H9 (cell line): ENCODE results near the gene SETD1A. TPM values are rescaled to one million over a fixed set of nuclear protein-coding genes. Genes with fewer than 3 reads are reported as not detected.

Source experiments
- DNase-seq: peaks from one replicate; pipeline ENCODE4 v3.0.0-alpha.2; 2017
- H2AFZ ChIP-seq: one replicate; pipeline ENCODE4 v1.6.1; 2013; ENCODE audit warnings: mild to moderate bottlenecking, low read length, control low read depth, moderate library complexity
- H2AK5ac ChIP-seq: 2 replicates; pipeline ENCODE4 v1.6.1; 2013; ENCODE audit warnings: low read length, control low read depth, mixed read lengths; ENCODE audit not compliant: insufficient read length
- H2BK120ac ChIP-seq: one replicate; pipeline ENCODE4 v1.6.1; 2013; ENCODE audit warnings: low read depth, mild to moderate bottlenecking, low read length, control low read depth, inconsistent platforms; ENCODE audit not compliant: poor library complexity, severe bottlenecking
- H2BK12ac ChIP-seq: 2 replicates; pipeline ENCODE4 v1.6.1; 2013; ENCODE audit warnings: low read length, control low read depth, mixed read lengths, low read depth; ENCODE audit not compliant: insufficient read length
- H2BK15ac ChIP-seq: 2 replicates; pipeline ENCODE4 v1.6.1; 2013; ENCODE audit warnings: low read depth, low read length, control low read depth
- H2BK20ac ChIP-seq: one replicate; pipeline ENCODE4 v1.6.1; 2013; ENCODE audit warnings: low read depth, mild to moderate bottlenecking, low read length, control low read depth, inconsistent platforms; ENCODE audit not compliant: poor library complexity, severe bottlenecking
- H2BK5ac ChIP-seq: 2 replicates; pipeline ENCODE4 v1.6.1; 2013; ENCODE audit warnings: low read length, control low read depth, mixed read lengths; ENCODE audit not compliant: insufficient read length
- H3K14ac ChIP-seq: 2 replicates; pipeline ENCODE4 v1.6.1; 2013; ENCODE audit warnings: low read length, control low read depth; ENCODE audit not compliant: insufficient read depth
- H3K18ac ChIP-seq: 2 replicates; pipeline ENCODE4 v1.6.1; 2013; ENCODE audit warnings: low read depth, mild to moderate bottlenecking, mixed read lengths, low read length, control low read depth; ENCODE audit not compliant: insufficient read length
- H3K23ac ChIP-seq: 2 replicates; pipeline ENCODE4 v1.6.1; 2013; ENCODE audit warnings: low read length, control low read depth, mixed read lengths, low read depth; ENCODE audit not compliant: insufficient read length
- H3K23me2 ChIP-seq: 2 replicates; pipeline ENCODE4 v1.6.1; 2013; ENCODE audit warnings: low read depth, mild to moderate bottlenecking, mixed read lengths, low read length, control low read depth; ENCODE audit not compliant: insufficient read length, poor library complexity, severe bottlenecking
- H3K27ac ChIP-seq: 2 replicates; pipeline ENCODE4 v1.5.1; 2013; ENCODE audit warnings: low read length, control low read depth, mixed read lengths, low read depth; ENCODE audit not compliant: insufficient read length
- H3K27me3 ChIP-seq: 2 replicates; pipeline ENCODE4 v1.6.1; 2013; ENCODE audit warnings: low read length, control low read depth, inconsistent platforms; ENCODE audit not compliant: insufficient read depth
- H3K4ac ChIP-seq: 2 replicates; pipeline ENCODE4 v1.6.1; 2013; ENCODE audit warnings: low read depth, mild to moderate bottlenecking, control low read depth, inconsistent platforms, low read length, moderate library complexity
- H3K4me1 ChIP-seq: 2 replicates; pipeline ENCODE4 v1.6.1; 2013; ENCODE audit warnings: low read length, control low read depth, inconsistent platforms; ENCODE audit not compliant: insufficient read depth
- H3K4me2 ChIP-seq: 2 replicates; pipeline ENCODE4 v1.6.1; 2013; ENCODE audit warnings: low read length, control low read depth, mixed read lengths; ENCODE audit not compliant: insufficient read length, insufficient read depth
- H3K56ac ChIP-seq: 2 replicates; pipeline ENCODE4 v1.6.1; 2013; ENCODE audit warnings: low read depth, mild to moderate bottlenecking, mixed read lengths, low read length, control low read depth; ENCODE audit not compliant: insufficient read length
- H3K79me1 ChIP-seq: 2 replicates; pipeline ENCODE4 v1.6.1; 2013; ENCODE audit warnings: low read depth, mild to moderate bottlenecking, moderate library complexity, low read length, control low read depth, inconsistent platforms; ENCODE audit not compliant: insufficient read depth, poor library complexity, severe bottlenecking
- H3K79me2 ChIP-seq: 2 replicates; pipeline ENCODE4 v1.6.1; 2013; ENCODE audit warnings: low read length, control low read depth, inconsistent platforms; ENCODE audit not compliant: insufficient read depth
- H3K9ac ChIP-seq: 2 replicates; pipeline ENCODE4 v1.6.1; 2013; ENCODE audit warnings: low read length, control low read depth, mixed read lengths; ENCODE audit not compliant: insufficient read length; ENCODE audit errors: extremely low read depth
- H3K9me3 ChIP-seq: one replicate; pipeline ENCODE4 v1.6.1; 2013; ENCODE audit warnings: low read depth, low read length, inconsistent platforms; ENCODE audit not compliant: control insufficient read depth
- H3T11ph ChIP-seq: one replicate; pipeline ENCODE4 v1.6.1; 2013; ENCODE audit warnings: mild to moderate bottlenecking, low read length, control low read depth, inconsistent platforms
- H4K20me1 ChIP-seq: one replicate; pipeline ENCODE4 v1.6.1; 2013; ENCODE audit not compliant: control insufficient read depth, insufficient read length, insufficient read depth
- H4K5ac ChIP-seq: 2 replicates; pipeline ENCODE4 v1.6.1; 2013; ENCODE audit warnings: low read depth, mild to moderate bottlenecking, mixed read lengths, low read length, control low read depth; ENCODE audit not compliant: insufficient read length
- H4K8ac ChIP-seq: replicated peaks from 2 replicates; pipeline ENCODE4 v1.6.1; 2013; ENCODE audit warnings: low read length, control low read depth, mixed read lengths, low read depth; ENCODE audit not compliant: insufficient read length
- H4K91ac ChIP-seq: 2 replicates; pipeline ENCODE4 v1.6.1; 2013; ENCODE audit warnings: low read depth, mild to moderate bottlenecking, moderate library complexity, mixed read lengths, low read length, control low read depth; ENCODE audit not compliant: insufficient read length
- H3K27ac Mint-ChIP-seq, 3 experiments: 2 replicates in 2 of 3; 3 replicates in 1 of 3; pipeline ENCODE4 v1.8.0; 2020 to 2021; ENCODE audit warnings: mixed read lengths in 3 of 3, mild to moderate bottlenecking in 1 of 3, moderate library complexity in 1 of 3
- H3K27me3 Mint-ChIP-seq: 2 replicates; pipeline ENCODE4 v1.8.0; 2021; ENCODE audit warnings: low read depth, mild to moderate bottlenecking, moderate library complexity, mixed read lengths
- H3K36me3 Mint-ChIP-seq, 3 experiments: 2 replicates in 2 of 3; 3 replicates in 1 of 3; pipeline ENCODE4 v1.8.0; 2020 to 2021; ENCODE audit warnings: low read depth in 3 of 3, mixed read lengths in 3 of 3; ENCODE audit not compliant: insufficient read depth in 1 of 3
- H3K4me1 Mint-ChIP-seq, 2 experiments: 2 replicates each; pipeline ENCODE4 v1.8.0; 2020; ENCODE audit warnings: mixed read lengths in 2 of 2
- H3K4me3 Mint-ChIP-seq, 2 experiments: 2 replicates in 1 of 2; 3 replicates in 1 of 2; pipeline ENCODE4 v1.8.0; 2020 to 2021; ENCODE audit warnings: mild to moderate bottlenecking in 2 of 2, mixed read lengths in 2 of 2, moderate library complexity in 1 of 2
- H3K9me3 Mint-ChIP-seq, 2 experiments: 2 replicates in 1 of 2; 3 replicates in 1 of 2; pipeline ENCODE4 v1.8.0; 2020; ENCODE audit warnings: mild to moderate bottlenecking in 2 of 2, mixed read lengths in 2 of 2, moderate library complexity in 1 of 2
- WGBS: extraction: QIAGEN DNeasy Blood & Tissue Kit; methylation state at CpG from one replicate; pipeline ENCODE4 v1.1.7; 2013; ENCODE audit warnings: missing lambda C conversion rate, low lambda C conversion rate, mixed read lengths; ENCODE audit not compliant: insufficient read length; ENCODE audit errors: extremely low coverage; 5-methylcytosine and 5-hydroxymethylcytosine counted together
- total RNA-seq: library from RNA; stranded (reverse); gene quantifications from 2 replicates; pipeline ENCODE4 v1.2.1, GENCODE V29; 2021
- TF ChIP-seq, protein P1 (sequence below): fragments of 200-600 bp; sonication (generic); conservative IDR thresholded peaks from 3 replicates; pipeline ENCODE4 v1.8.0; 2021; ENCODE audit warnings: antibody characterized with exemption, mild to moderate bottlenecking

SETD1A gene
- total RNA-seq, 1 experiment from 2014 or later, result 36.9 TPM

DNA sequence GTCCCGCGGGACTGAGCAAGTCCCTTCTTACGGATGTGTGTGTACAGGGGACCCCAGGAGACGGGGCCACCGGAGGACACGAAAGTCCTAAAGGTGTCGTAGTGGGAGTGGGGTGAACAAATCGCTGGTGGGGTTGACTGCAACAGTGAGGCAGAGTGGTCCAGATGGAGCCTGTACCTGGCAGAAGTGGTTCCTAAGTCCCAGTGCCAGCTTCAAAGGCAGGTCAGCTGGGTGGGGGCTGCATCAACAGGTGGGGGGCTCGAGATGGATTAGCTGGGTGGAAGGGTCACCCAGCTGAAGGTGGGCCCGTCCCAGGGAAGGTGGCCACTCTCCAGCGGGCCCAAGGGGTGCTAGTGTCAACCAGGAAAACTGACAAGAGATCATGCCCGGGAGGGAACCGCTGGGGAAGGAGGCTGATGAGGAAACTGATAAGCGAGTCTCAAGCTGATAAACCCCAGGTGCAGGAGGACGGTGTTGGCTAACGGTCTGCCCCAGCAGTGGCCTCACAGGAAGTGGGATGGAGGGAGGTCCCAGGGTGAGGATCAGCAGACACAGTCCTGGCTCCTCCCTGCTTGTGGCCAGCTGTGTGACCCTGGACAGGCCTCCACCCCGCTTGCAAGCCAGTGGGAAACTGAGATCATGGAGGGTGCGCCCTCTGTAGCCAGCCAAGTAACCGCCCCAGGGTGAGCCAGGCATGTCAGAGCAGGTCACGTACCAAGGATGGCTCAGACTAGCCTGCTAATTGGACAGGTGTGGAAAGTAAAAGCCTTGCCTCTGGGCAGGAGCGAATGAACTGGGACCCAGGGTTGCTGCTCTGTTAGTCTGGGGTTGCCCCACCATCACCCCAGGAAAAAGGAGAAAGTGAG lies 7.7 kb upstream of the SETD1A start:
- H3K27ac ChIP-seq, result no peak overlapping the region

More for the DNA sequence above, 7.7 kb upstream of the SETD1A start:
- H3K79me2 ChIP-seq, result no peaks in the 10 kb centered on the region
- no peaks in the 10 kb centered on the region for H3K4me1 ChIP-seq
- WGBS, result no CpG with 5 or more reads among the region's 21 CpGs
- no peak overlapping the region for H2BK15ac ChIP-seq
- no peaks in the 10 kb centered on the region for H4K20me1 ChIP-seq
- no peak overlapping the region for H2BK12ac ChIP-seq
- no peak overlapping the region for H4K91ac ChIP-seq
- H3K9me3 ChIP-seq, result no peaks in the 10 kb centered on the region
- peak overlapping the region; percentile 8 for H3K9ac ChIP-seq
- H3K79me1 ChIP-seq, result no peaks in the 10 kb centered on the region
- Mint-ChIP-seq H3K9me3 (no peaks in the 10 kb centered on the region), H3K4me1 (peaks cover 26 to 28% of the 10 kb centered on the region in 2 experiments), H3K27ac (peak overlapping the region; percentile 48 to 98 (median 85); a peak in 5 of 7 replicates), H3K27me3 (peaks cover 3% of the 10 kb centered on the region; the same call in 1 of the 2 replicates), H3K36me3 (peaks cover 6 to 19% (median 9%) of the 10 kb centered on the region in 3 experiments; a peak in 6 of 7 replicates), H3K4me3 (peak overlapping the region; percentile 79 to 91)
- no peaks in the 10 kb centered on the region for H3K27me3 ChIP-seq
- TF ChIP-seq, protein P1, sequence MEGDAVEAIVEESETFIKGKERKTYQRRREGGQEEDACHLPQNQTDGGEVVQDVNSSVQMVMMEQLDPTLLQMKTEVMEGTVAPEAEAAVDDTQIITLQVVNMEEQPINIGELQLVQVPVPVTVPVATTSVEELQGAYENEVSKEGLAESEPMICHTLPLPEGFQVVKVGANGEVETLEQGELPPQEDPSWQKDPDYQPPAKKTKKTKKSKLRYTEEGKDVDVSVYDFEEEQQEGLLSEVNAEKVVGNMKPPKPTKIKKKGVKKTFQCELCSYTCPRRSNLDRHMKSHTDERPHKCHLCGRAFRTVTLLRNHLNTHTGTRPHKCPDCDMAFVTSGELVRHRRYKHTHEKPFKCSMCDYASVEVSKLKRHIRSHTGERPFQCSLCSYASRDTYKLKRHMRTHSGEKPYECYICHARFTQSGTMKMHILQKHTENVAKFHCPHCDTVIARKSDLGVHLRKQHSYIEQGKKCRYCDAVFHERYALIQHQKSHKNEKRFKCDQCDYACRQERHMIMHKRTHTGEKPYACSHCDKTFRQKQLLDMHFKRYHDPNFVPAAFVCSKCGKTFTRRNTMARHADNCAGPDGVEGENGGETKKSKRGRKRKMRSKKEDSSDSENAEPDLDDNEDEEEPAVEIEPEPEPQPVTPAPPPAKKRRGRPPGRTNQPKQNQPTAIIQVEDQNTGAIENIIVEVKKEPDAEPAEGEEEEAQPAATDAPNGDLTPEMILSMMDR, result peak; percentile 19; the same call in 2 of the 3 replicates
- H4K5ac ChIP-seq, result no peak overlapping the region
- H3K14ac ChIP-seq, result no peak overlapping the region
- H2BK20ac ChIP-seq, result no peak overlapping the region
- H3K4ac ChIP-seq, result no peak overlapping the region
- no peak overlapping the region for H2BK120ac ChIP-seq
- no peak overlapping the region for H3K56ac ChIP-seq
- no peak overlapping the region for H2AFZ ChIP-seq
- no peak overlapping the region for H2BK5ac ChIP-seq
- H4K8ac ChIP-seq, result no peak overlapping the region
- no peak overlapping the region for H3K18ac ChIP-seq
- H3T11ph ChIP-seq, result no peak overlapping the region
- peak; percentile 87 for DNase-seq
- no peak overlapping the region for H2AK5ac ChIP-seq
- peaks cover 11% of the 10 kb centered on the region for H3K23me2 ChIP-seq
- H3K23ac ChIP-seq, result no peak overlapping the region
- H3K4me2 ChIP-seq, result peak overlapping the region; percentile 71
